ENCODE results near the gene CCDC92. TPM values are rescaled to one million over a fixed set of nuclear protein-coding genes. Genes with fewer than 3 reads are reported as not detected.

CCDC92 gene
- total and polyA plus RNA-seq, 10 of the 15 experiments (the other 5 are each of a cell fraction or from before 2014, with no cell fraction given), result 0.53 to 11.8 (median 4.2) TPM

DNA sequence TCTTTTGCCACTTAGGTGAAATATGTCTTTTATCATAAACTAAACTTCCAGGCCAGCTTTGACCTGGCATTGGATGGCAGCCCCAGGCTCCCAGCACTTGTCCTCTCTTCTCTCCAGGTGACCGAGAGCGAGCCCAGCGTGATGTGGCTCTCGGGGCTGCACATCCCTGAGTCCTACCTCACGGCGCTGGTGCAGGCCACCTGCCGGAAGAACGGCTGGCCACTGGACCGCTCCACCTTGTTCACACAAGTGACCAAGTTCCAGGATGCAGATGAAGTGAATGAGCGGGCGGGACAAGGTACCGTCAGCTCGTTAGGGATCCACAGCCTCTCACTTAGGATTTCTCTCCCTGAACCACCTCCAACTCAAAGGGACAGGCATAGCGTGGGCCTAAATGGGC lies 39.4 kb downstream of the CCDC92 start:
- no peaks in the 10 kb centered on the region for H3K36me3 ChIP-seq (ENCODE audit: control insufficient read depth in 2 of 2, insufficient read depth in 2 of 2, low read length in 1 of 2)
- H3K79me2 ChIP-seq (ENCODE audit: control insufficient read depth, insufficient read depth, low read length), result no peaks in the 10 kb centered on the region
- H3K9me3 ChIP-seq (replicated peaks; ENCODE audit: control insufficient read depth, insufficient read depth, low read length), result no peaks in the 10 kb centered on the region
- no TSS peak for BruUV-seq (replicated peaks)
- no peak overlapping the region for H2AFZ ChIP-seq (ENCODE audit: control insufficient read depth, low read depth, low read length)
- in situ Hi-C loops (cut with MboI), result no loop called here
- ATAC-seq (no peak), DNase-seq (ENCODE audit: low read depth, low spot score) (no peak), FAIRE-seq (no peak)
- 59% methylated on average over 14 of the region's 14 CpGs for WGBS (ENCODE audit: insufficient coverage, insufficient replicate concordance, low lambda C conversion rate, missing lambda C conversion rate)
- POLR2A ChIA-PET, result no interaction called here
- RAD21 ChIA-PET (ENCODE audit: unreplicated experiment), result interaction anchor here (0.6 kb wide), 1 partner anchor 286 kb away, joined by 3 read pairs; no protein-coding TSS in a partner anchor
- H3K27ac ChIP-seq (ENCODE audit: control insufficient read depth, insufficient read depth), result no peak overlapping the region
- CTCF ChIA-PET, result no interaction called here
- peaks cover 7% of the 10 kb centered on the region for H3K4me1 ChIP-seq (ENCODE audit: control insufficient read depth, insufficient read depth, low read length)
- H4K20me1 ChIP-seq (ENCODE audit: control insufficient read depth, insufficient read depth), result no peaks in the 10 kb centered on the region
- H3K9ac ChIP-seq (ENCODE audit: control insufficient read depth, insufficient read depth, low read length), result no peak overlapping the region
- intact Hi-C loops (cut with micrococcal nuclease; ENCODE audit: unreplicated experiment), result no loop called here
- H3K4me2 ChIP-seq (ENCODE audit: control insufficient read depth, insufficient read depth), result no peak overlapping the region
- H3K4me3 ChIP-seq, result no peak overlapping the region
- TF ChIP-seq CREB1 (IDR thresholded peaks at IDR 0.05; ENCODE audit: low read depth) (no peak), CHD4 (IDR thresholded peaks at IDR 0.05) (no peak), RAD51 (IDR thresholded peaks at IDR 0.05) (no peak), IRF3 (IDR thresholded peaks at IDR 0.05) (no peak)
- SMC1A ChIA-PET (ENCODE audit: uncharacterized antibody, unreplicated experiment), result interaction anchor here (0.6 kb wide), 1 partner anchor 220 kb away, joined by 3 read pairs; no protein-coding TSS in a partner anchor
- no peaks in the 10 kb centered on the region; a peak in 2 of 4 replicates for H3K27me3 ChIP-seq (replicated peaks in 1 of 2; ENCODE audit: control insufficient read depth in 2 of 2, insufficient read depth in 2 of 2, low read length in 1 of 2)

- intact Hi-C loops (cut with micrococcal nuclease; ENCODE audit: unreplicated experiment) (no loop called here), in situ Hi-C loops (cut with MboI) (no loop called here)
- WGBS (ENCODE audit: insufficient coverage, insufficient replicate concordance, low lambda C conversion rate, missing lambda C conversion rate), result 57% methylated on average over 14 of the region's 14 CpGs
- ChIA-PET POLR2A (no interaction called here), RAD21 (ENCODE audit: unreplicated experiment) (no interaction called here), CTCF (no interaction called here), SMC1A (ENCODE audit: uncharacterized antibody, unreplicated experiment) (no interaction called here)
- Histone ChIP-seq H3K9ac (ENCODE audit: control insufficient read depth, insufficient read depth, low read length) (no peak overlapping the region), H3K27ac (ENCODE audit: control insufficient read depth, insufficient read depth) (no peak overlapping the region), H3K4me1 (ENCODE audit: control insufficient read depth, insufficient read depth, low read length) (no peaks in the 10 kb centered on the region), H3K4me2 (ENCODE audit: control insufficient read depth, insufficient read depth) (no peak overlapping the region), H3K36me3 (ENCODE audit: control insufficient read depth in 2 of 2, insufficient read depth in 2 of 2, low read length in 1 of 2) (no peaks in the 10 kb centered on the region), H3K9me3 (replicated peaks; ENCODE audit: control insufficient read depth, insufficient read depth, low read length) (no peaks in the 10 kb centered on the region), H4K20me1 (ENCODE audit: control insufficient read depth, insufficient read depth) (no peaks in the 10 kb centered on the region), H2AFZ (ENCODE audit: control insufficient read depth, low read depth, low read length) (no peak overlapping the region), H3K27me3 (replicated peaks in 1 of 2; ENCODE audit: control insufficient read depth in 2 of 2, insufficient read depth in 2 of 2, low read length in 1 of 2) (peaks cover 0 to 1% of the 10 kb centered on the region in 2 experiments; a peak in 3 of 4 replicates), H3K79me2 (ENCODE audit: control insufficient read depth, insufficient read depth, low read length) (no peaks in the 10 kb centered on the region), H3K4me3 (no peak overlapping the region)
- FAIRE-seq (no peak), ATAC-seq (no peak), DNase-seq (ENCODE audit: low read depth, low spot score) (no peak)
- no TSS peak for BruUV-seq (replicated peaks)
- TF ChIP-seq, protein P1, sequence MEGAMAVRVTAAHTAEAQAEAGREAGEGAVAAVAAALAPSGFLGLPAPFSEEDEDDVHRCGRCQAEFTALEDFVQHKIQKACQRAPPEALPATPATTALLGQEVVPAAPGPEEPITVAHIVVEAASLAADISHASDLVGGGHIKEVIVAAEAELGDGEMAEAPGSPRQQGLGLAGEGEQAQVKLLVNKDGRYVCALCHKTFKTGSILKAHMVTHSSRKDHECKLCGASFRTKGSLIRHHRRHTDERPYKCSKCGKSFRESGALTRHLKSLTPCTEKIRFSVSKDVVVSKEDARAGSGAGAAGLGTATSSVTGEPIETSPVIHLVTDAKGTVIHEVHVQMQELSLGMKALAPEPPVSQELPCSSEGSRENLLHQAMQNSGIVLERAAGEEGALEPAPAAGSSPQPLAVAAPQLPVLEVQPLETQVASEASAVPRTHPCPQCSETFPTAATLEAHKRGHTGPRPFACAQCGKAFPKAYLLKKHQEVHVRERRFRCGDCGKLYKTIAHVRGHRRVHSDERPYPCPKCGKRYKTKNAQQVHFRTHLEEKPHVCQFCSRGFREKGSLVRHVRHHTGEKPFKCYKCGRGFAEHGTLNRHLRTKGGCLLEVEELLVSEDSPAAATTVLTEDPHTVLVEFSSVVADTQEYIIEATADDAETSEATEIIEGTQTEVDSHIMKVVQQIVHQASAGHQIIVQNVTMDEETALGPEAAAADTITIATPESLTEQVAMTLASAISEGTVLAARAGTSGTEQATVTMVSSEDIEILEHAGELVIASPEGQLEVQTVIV (IDR thresholded peaks at IDR 0.05; ENCODE audit: borderline replicate concordance, partially characterized antibody), result no peak
- TF ChIP-seq, protein P2, sequence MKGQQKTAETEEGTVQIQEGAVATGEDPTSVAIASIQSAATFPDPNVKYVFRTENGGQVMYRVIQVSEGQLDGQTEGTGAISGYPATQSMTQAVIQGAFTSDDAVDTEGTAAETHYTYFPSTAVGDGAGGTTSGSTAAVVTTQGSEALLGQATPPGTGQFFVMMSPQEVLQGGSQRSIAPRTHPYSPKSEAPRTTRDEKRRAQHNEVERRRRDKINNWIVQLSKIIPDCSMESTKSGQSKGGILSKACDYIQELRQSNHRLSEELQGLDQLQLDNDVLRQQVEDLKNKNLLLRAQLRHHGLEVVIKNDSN (IDR thresholded peaks at IDR 0.05; ENCODE audit: borderline replicate concordance, extremely low read length, insufficient read depth, low read depth, low read length), result no peak
- TF ChIP-seq DPF2 (IDR thresholded peaks at IDR 0.05) (no peak), ZNF274 (IDR thresholded peaks at IDR 0.05; ENCODE audit: insufficient read depth, insufficient read length) (no peak), MAX (IDR thresholded peaks at IDR 0.05; ENCODE audit: low read depth, low read length) (no peak), FOXM1 (IDR thresholded peaks at IDR 0.05; ENCODE audit: low read depth, low read length) (no peak), SUPT20H (IDR thresholded peaks at IDR 0.05; ENCODE audit: borderline replicate concordance, control insufficient read depth, low read depth, low read length) (no peak)
These were observed 40.8 kb downstream of the CCDC92 start for GRCh38 chr12:123931686-123932321.

Measured in GM12878 (cell line).